HepG2 (cell line): ENCODE data around the gene GSTA5. TPM values are rescaled to one million over a fixed set of nuclear protein-coding genes. Genes with fewer than 3 reads are reported as not detected.

ENCODE experiments used
- ATAC-seq: fragments of 200-7000 bp; cut with Tn5 transposase; 3 replicates; pipeline ENCODE4 v1.9.1; 2020; ENCODE audit warnings: mild to moderate bottlenecking, moderate library complexity
- BruUV-seq: library from RNA; stranded (reverse); fragments of 400-500 nt; replicated peaks from 2 replicates; lab custom pipeline; 2021; lab: Mats Ljungman, UMichigan
- CTCF ChIA-PET: fragments of 300-600 bp; formaldehyde crosslinking; extraction: SDS; loops from one replicate; lab custom pipeline; 2021; ENCODE audit warnings: low total read pairs, inconsistent platforms, low intra/inter-chr PET ratio; lab: Yijun Ruan, JAX
- POLR2A ChIA-PET: fragments of 350-600 bp; sonication (Branson Sonifier 250); formaldehyde crosslinking; loops from one replicate; lab custom pipeline; 2020; ENCODE audit warnings: antibody characterized with exemption, inconsistent platforms; lab: Yijun Ruan, JAX
- DNase-seq: peaks from one replicate; pipeline ENCODE4 v3.0.0-alpha.2; 2015; ENCODE audit warnings: low spot score
- FAIRE-seq: peaks from 3 replicates; lab custom pipeline; 2011; peaks lifted over from hg19 to GRCh38; lab: Jason Lieb, UNC
- H2AFZ ChIP-seq: one replicate; pipeline ENCODE4 v1.6.1; 2011; ENCODE audit warnings: low read length, inconsistent platforms
- H3K27ac ChIP-seq: fragments of 300-600 bp; 3 replicates; pipeline ENCODE4 v1.8.0; 2011; ENCODE audit warnings: mixed run types, mild to moderate bottlenecking, mixed read lengths, low read length, inconsistent platforms; ENCODE audit not compliant: insufficient read depth; ENCODE audit errors: extremely low read length
- H3K27me3 ChIP-seq, 2 experiments: fragments of 200-600 bp in 1 of 2; 2 replicates in 1 of 2; 3 replicates in 1 of 2; pipeline versions ENCODE4 v1.6.0 to v1.8.0; 2011; ENCODE audit warnings: low read length in 2 of 2, mild to moderate bottlenecking in 2 of 2, moderate library complexity in 2 of 2, inconsistent platforms in 1 of 2; ENCODE audit not compliant: insufficient read depth in 2 of 2, control insufficient read depth in 1 of 2
- H3K36me3 ChIP-seq, 2 experiments: fragments of 200-600 bp in 1 of 2; replicated peaks in 1 of 2; 2 replicates in 1 of 2; 3 replicates in 1 of 2; pipeline versions ENCODE4 v1.5.1 to v1.8.0; 2011; ENCODE audit warnings: low read length in 2 of 2, inconsistent platforms in 1 of 2; ENCODE audit not compliant: insufficient read depth in 2 of 2, control insufficient read depth in 1 of 2
- H3K4me1 ChIP-seq: 2 replicates; pipeline ENCODE4 v1.5.1; 2012; ENCODE audit warnings: low read length, inconsistent platforms; ENCODE audit not compliant: insufficient read depth
- H3K4me2 ChIP-seq: 2 replicates; pipeline ENCODE4 v1.6.0; 2011; ENCODE audit warnings: low read depth, low read length, inconsistent platforms
- H3K4me3 ChIP-seq, 3 experiments: fragments of 200-600 bp in 1 of 3; sonication (generic), shearing (Covaris generic) in 1 of 3; replicated peaks in 1 of 3; 2 replicates each; pipeline ENCODE4 v1.5.1; 2011 to 2016; ENCODE audit warnings: low read length in 3 of 3, inconsistent platforms in 2 of 3, low read depth in 2 of 3, mild to moderate bottlenecking in 2 of 3, control low read depth in 1 of 3, mixed read lengths in 1 of 3; ENCODE audit not compliant: insufficient read depth in 1 of 3
- H3K79me2 ChIP-seq: one replicate; pipeline ENCODE4 v1.6.1; 2011; ENCODE audit warnings: low read length, inconsistent platforms; ENCODE audit not compliant: insufficient read depth
- H3K9ac ChIP-seq: 2 replicates; pipeline ENCODE4 v1.6.0; 2011; ENCODE audit warnings: mild to moderate bottlenecking, low read depth, low read length, inconsistent platforms; ENCODE audit not compliant: insufficient read depth
- H3K9me3 ChIP-seq: 2 replicates; pipeline ENCODE4 v1.5.1; 2012; ENCODE audit warnings: mild to moderate bottlenecking, low read length
- H4K20me1 ChIP-seq: 2 replicates; pipeline ENCODE4 v1.6.0; 2011; ENCODE audit warnings: inconsistent platforms, mild to moderate bottlenecking, low read length, moderate library complexity; ENCODE audit not compliant: insufficient read depth
- CREB1 ChIP-seq, 2 experiments: fragments of 450-650 bp in 1 of 2; IDR thresholded peaks; 2 replicates each; pipeline ENCODE4 v1.6.1; 2016 to 2017; ENCODE audit warnings: control low read depth in 1 of 2, mild to moderate bottlenecking in 1 of 2, missing compliant biosample characterization in 1 of 2, missing genetic modification characterization in 1 of 2
- EP300 ChIP-seq, 3 experiments: sonication (generic) in 1 of 3; formaldehyde crosslinking in 1 of 3; IDR thresholded peaks; 2 replicates each; pipeline versions ENCODE4 v1.5.1 to v1.6.1; 2011 to 2020; ENCODE audit warnings: low read depth in 2 of 3, low read length in 2 of 3, borderline replicate concordance in 1 of 3, improper control_type of control experiment in 1 of 3, mild to moderate bottlenecking in 1 of 3, missing genetic modification reagents in 1 of 3, moderate library complexity in 1 of 3
- LCORL ChIP-seq, 2 experiments: fragments of 450-650 bp in 1 of 2; sonication (generic) in 1 of 2; formaldehyde crosslinking in 1 of 2; IDR thresholded peaks; 2 replicates each; pipeline versions ENCODE4 v1.5.0 to v1.6.1; 2017 to 2020; ENCODE audit warnings: antibody characterized with exemption in 1 of 2, missing genetic modification reagents in 1 of 2
- MAFK ChIP-seq, 2 experiments: IDR thresholded peaks in 1 of 2; conservative IDR thresholded peaks in 1 of 2; 2 replicates each; pipeline ENCODE4 v1.6.1; 2011; ENCODE audit warnings: improper control_type of control experiment in 2 of 2, low read length in 2 of 2
- NFE2 ChIP-seq: sonication (generic); formaldehyde crosslinking; IDR thresholded peaks from 2 replicates; pipeline ENCODE4 v1.4.0; 2020; ENCODE audit warnings: missing genetic modification reagents
- NFE2L2 ChIP-seq: fragments of 150-350 bp; IDR thresholded peaks from 2 replicates; pipeline ENCODE4 v1.6.1; 2014; ENCODE audit warnings: low read length
- PHF5A ChIP-seq: IDR thresholded peaks from one replicate; pipeline ENCODE4 v1.6.1; 2018; ENCODE audit warnings: low read depth, missing genetic modification reagents; ENCODE audit not compliant: unreplicated experiment
- TBX3 ChIP-seq: fragments of 450-650 bp; IDR thresholded peaks from 2 replicates; pipeline ENCODE4 v1.6.1; 2017; ENCODE audit warnings: antibody characterized with exemption, mild to moderate bottlenecking, inconsistent platforms, borderline replicate concordance
- THYN1 ChIP-seq: sonication (generic); formaldehyde crosslinking; IDR thresholded peaks from 2 replicates; pipeline ENCODE4 v1.8.1; 2023; ENCODE audit warnings: low read depth, mild to moderate bottlenecking, moderate library complexity, missing genetic modification reagents, borderline replicate concordance
- ZC3H13 ChIP-seq: sonication (generic); formaldehyde crosslinking; IDR thresholded peaks from 2 replicates; pipeline ENCODE4 v1.8.1; 2023; ENCODE audit warnings: mild to moderate bottlenecking, missing genetic modification reagents, moderate library complexity
- ZMYM4 ChIP-seq: sonication (generic); formaldehyde crosslinking; IDR thresholded peaks from 2 replicates; pipeline ENCODE4 v1.8.1; 2023; ENCODE audit warnings: mild to moderate bottlenecking, missing genetic modification reagents
- ZSCAN29 ChIP-seq: sonication (generic); formaldehyde crosslinking; conservative IDR thresholded peaks from 2 replicates; pipeline ENCODE4 v1.4.0; 2020; ENCODE audit warnings: mild to moderate bottlenecking, missing genetic modification reagents
- WGBS: methylation state at CpG from one replicate; pipeline ENCODE4 v1.1.6; 2017; ENCODE audit warnings: low lambda C conversion rate; 5-methylcytosine and 5-hydroxymethylcytosine counted together
- in situ Hi-C: cut with HindIII; loops from 2 replicates; pipeline ENCODE4 v1.10.0; 2017; ENCODE audit warnings: low pct_unique_long_range_greater_than_20kb; ENCODE audit not compliant: extremely low pct_ligation_motif_present
- intact Hi-C: fragments of 100-400 bp; cut with micrococcal nuclease; formaldehyde crosslinking; loops from one replicate; pipeline ENCODE4 v1.10.0; 2022; ENCODE audit not compliant: unreplicated experiment
- polyA plus RNA-seq, 8 experiments: library from polyadenylated mRNA; depleted of rRNA in 3 of 8; stranded (reverse) in 7 of 8; unstranded in 1 of 8; fragments of >200 nt; fragmentation: Illumina TruSeq in 4 of 8; extraction: Trizol in 4 of 8; gene quantifications; 2 replicates each; pipeline versions ENCODE4 v1.2.1 to v1.2.3, GENCODE V29; 2011 to 2016; ENCODE audit warnings: low read depth in 4 of 8, missing spikeins in 1 of 8, mixed read lengths in 1 of 8; ENCODE audit not compliant: insufficient read depth in 1 of 8
- total RNA-seq, 5 experiments: library from RNA; depleted of rRNA; stranded (reverse); fragments of >200 nt; fragmentation: Illumina TruSeq; extraction: Trizol; gene quantifications; 2 replicates each; pipeline ENCODE4 v1.2.3, GENCODE V29; 2016; ENCODE audit warnings: low read depth in 1 of 5
- TF ChIP-seq, protein P1 (sequence below): IDR thresholded peaks from 2 replicates; pipeline ENCODE4 v1.6.1; 2016; ENCODE audit warnings: low read depth, control low read depth
- TF ChIP-seq, protein P2 (sequence below): sonication (generic); formaldehyde crosslinking; IDR thresholded peaks from 2 replicates; pipeline ENCODE4 v1.8.0; 2022; ENCODE audit warnings: missing genetic modification reagents, mild to moderate bottlenecking, inconsistent platforms, borderline replicate concordance

GSTA5 gene
- total and polyA plus RNA-seq, 2 of the 13 experiments (the other 11 are each of a cell fraction or from before 2014, with no cell fraction given) = not detected

GRCh38 chr6:52788478-52788877 lies 52.1 kb downstream of the GSTA5 start:
- DNase-seq = peak; percentile 35
- no peak overlapping the region for H3K4me3 ChIP-seq
- 22% methylated on average over 3 of the region's 3 CpGs for WGBS
- H3K9me3 ChIP-seq = peaks cover 13% of the 10 kb centered on the region
- POLR2A ChIA-PET = interaction anchor here (2.2 to 2.6 kb wide), 2 partner anchors 12 to 63 kb away, joined by 9 to 10 read pairs; no protein-coding TSS in a partner anchor
- no peaks in the 10 kb centered on the region for H3K36me3 ChIP-seq
- BruUV-seq = no TSS peak
- no peaks in the 10 kb centered on the region for H3K27me3 ChIP-seq
- no peak overlapping the region for H2AFZ ChIP-seq
- peak overlapping the region; percentile 81 for H3K27ac ChIP-seq
- H3K4me1 ChIP-seq = peaks cover 63% of the 10 kb centered on the region
- in situ Hi-C loops = loop anchor here (5.0 kb wide), 1 partner anchor 39 kb away; no protein-coding TSS in a partner anchor
- peak; percentile 70 for ATAC-seq
- CTCF ChIA-PET = no interaction called here
- FAIRE-seq = peak; percentile 28
- 0 out of 2 replicates have a peak overlapping the region, but pooled peaks have one; percentile 50 for H3K4me2 ChIP-seq
- TF ChIP-seq CREB1 (IDR thresholded peaks at IDR 0.05) (no peak), CREB1 (CRISPR knock-in tag; IDR thresholded peaks at IDR 0.05) (peak; percentile 10; the same call in 1 of the 2 replicates), ZSCAN29 (CRISPR knock-in tag) (0 out of 2 replicates have a peak, but pooled peaks have one; percentile 18), ZMYM4 (CRISPR knock-in tag) (peak; percentile 8; the same call in 1 of the 2 replicates), LCORL (IDR thresholded peaks at IDR 0.05) (no peak), LCORL (CRISPR knock-in tag; IDR thresholded peaks at IDR 0.05) (0 out of 2 replicates have a peak, but pooled peaks have one; percentile 22), ZC3H13 (no peak), EP300 (IDR thresholded peaks at IDR 0.05; ENCODE audit: low read depth in 2 of 2, low read length in 2 of 2) (peak in 1 of 2 experiments; percentile 10; a peak in 1 of 4 replicates), EP300 (CRISPR knock-in tag; IDR thresholded peaks at IDR 0.05; ENCODE audit: borderline replicate concordance) (no peak), NFE2 (peak; percentile 88), PHF5A (no peak), THYN1 (0 out of 2 replicates have a peak, but pooled peaks have one; percentile 37), NFE2L2 (peak; percentile 92), TBX3 (no peak), MAFK (conservative IDR thresholded peaks at IDR 0.05 in 1 of 2, IDR thresholded peaks at IDR 0.05 in 1 of 2; ENCODE audit: low read length in 2 of 2) (0 out of 4 replicates have a peak, but pooled peaks of 1 of the 2 experiments have one; percentile 17)
- TF ChIP-seq, protein P1, sequence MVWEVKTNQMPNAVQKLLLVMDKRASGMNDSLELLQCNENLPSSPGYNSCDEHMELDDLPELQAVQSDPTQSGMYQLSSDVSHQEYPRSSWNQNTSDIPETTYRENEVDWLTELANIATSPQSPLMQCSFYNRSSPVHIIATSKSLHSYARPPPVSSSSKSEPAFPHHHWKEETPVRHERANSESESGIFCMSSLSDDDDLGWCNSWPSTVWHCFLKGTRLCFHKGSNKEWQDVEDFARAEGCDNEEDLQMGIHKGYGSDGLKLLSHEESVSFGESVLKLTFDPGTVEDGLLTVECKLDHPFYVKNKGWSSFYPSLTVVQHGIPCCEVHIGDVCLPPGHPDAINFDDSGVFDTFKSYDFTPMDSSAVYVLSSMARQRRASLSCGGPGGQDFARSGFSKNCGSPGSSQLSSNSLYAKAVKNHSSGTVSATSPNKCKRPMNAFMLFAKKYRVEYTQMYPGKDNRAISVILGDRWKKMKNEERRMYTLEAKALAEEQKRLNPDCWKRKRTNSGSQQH = no peak
- TF ChIP-seq, protein P2, sequence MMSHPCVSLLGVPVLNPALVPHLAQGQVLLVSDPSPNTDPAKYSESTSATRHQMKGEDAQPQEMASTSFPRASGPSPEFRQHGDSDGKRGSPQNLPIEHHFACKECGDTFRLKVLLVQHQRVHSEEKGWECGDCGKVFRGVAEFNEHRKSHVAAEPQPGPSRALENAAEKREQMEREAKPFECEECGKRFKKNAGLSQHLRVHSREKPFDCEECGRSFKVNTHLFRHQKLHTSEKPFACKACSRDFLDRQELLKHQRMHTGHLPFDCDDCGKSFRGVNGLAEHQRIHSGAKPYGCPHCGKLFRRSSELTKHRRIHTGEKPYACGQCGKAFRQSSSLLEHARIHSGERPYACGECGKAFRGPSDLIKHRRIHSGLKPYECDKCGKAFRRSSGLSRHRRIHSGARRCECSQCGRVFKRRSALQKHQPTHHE (CRISPR knock-in tag) = no peak
- no peak overlapping the region for H3K9ac ChIP-seq
- no peaks in the 10 kb centered on the region for H4K20me1 ChIP-seq
- H3K79me2 ChIP-seq = no peaks in the 10 kb centered on the region
- intact Hi-C loops = no loop called here
